SHP77 (cell line): ENCODE results near the gene AGPAT4.

Source experiments
- DNase-seq, 2 experiments: peaks; one replicate each; lab custom pipeline; 2025; lab: John Stamatoyannopoulos, UW

The AGPAT4 gene

DNA sequence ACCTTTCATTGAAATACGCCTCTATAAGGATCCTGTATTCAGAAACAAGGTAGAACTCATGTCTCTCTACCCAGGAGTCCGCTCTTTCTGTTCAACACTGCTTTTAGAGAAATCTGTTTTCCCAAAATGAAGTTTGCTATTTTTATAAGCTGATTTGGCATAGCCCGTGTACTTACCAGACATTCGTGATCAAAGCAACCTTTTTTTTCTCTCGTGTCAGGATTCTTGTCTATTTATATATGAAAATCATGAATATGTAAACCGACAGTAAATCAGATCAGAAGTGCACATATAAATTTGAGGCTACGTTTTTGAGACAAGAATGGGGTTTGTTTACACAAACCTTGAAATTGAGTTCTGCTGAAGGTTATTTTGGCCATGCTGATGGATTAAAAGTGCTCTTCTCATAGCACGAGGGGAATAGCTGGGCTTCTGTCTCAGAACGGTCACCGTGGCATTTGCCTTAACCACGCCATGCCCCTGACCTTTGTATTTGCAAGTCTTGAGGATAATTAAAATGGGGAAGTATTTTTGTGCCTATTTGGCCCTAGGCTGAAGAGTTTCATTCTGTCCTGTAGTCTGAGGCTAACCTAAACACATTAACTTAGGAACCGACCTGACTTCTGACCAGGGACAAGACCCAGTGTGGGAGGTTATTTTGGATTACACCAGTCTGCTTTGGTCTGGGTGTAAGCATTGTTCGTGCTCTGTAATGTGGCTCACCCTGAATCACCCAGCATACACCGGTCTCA lies 163.7 kb downstream of the AGPAT4 start:
- DNase-seq, result no peak

DNA sequence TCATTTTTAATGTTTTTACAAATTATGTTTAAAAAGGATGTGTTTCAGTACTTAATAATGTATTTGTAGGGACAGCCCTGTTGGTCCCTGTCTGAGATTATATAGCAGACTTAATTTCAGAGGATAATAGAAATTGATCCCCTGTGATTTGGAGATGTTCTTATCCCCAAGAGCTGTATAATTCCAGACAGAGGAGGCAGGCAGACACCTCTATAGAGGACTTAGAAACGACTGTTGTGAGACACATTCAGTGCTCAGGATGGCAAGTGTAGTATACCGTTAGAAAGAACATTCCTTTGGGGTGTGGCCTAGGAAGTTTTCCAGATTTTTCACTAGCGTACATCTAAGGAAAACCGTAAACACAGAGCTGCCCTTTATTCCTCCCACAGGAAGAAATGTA lies 164.5 kb downstream of the AGPAT4 start:
- DNase-seq, result no peak

DNA sequence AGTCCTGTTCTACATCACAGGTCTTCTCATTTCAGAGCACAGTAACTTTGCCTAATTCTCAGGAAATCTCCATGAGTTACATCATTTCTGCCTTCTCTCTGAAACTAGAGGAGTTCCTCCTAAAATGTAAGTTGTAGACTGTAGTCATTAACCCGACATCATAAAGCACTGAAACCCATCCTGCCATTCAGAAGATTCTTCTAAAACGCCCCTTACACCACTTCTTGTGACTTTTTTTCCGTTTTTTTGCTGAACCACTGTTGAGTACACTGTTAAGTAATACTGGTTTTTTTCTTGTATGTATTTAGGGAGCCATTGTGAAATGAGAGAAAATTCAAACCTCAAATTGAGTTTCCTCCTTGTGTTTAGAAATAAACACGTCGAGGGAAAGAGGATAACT lies 164.9 kb downstream of the AGPAT4 start:
- no peak for DNase-seq

DNA sequence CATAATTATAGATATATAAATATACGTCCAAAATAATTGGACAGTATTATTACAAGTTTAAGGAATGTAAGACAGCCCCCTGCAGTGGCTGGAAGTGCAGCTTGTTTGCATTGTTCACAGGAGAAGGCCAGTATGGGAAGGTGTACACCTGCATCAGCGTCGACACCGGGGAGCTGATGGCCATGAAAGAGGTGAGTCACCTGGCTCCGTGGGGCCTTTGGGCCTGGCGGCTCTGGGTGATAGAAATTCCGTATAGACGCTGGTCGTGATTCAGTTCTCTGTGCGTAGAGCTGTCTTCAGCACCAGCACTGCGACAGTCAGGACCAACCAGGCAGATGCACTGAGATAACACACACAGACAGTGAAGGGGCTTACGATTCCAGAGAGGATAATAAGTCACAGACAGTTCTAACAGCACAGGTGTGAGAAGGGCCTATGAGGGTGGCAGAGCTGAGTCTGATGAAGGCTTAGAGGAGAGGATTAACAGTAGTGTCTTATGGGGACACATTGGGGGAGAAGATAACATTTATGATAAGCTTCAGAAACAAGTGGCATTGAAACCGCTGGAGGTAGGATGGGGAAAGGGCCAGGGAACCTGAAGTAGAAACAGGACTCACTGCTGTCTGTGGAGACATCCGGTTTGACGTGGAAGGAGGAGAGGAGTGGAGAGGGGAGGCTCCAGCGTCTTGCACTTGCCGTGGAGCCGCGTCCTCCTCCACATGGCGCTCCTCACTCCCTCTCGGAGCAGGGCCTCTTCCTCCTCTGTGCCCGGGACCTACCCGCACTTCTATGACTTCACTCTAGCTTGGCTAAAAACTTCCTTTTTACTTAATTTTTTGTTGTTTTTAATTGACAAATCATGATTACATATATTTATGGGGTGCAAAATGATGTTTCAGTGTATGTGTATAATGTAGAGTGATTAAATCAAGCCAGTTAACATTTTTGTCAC lies 165.8 kb downstream of the AGPAT4 start:
- DNase-seq, result no peak

DNA sequence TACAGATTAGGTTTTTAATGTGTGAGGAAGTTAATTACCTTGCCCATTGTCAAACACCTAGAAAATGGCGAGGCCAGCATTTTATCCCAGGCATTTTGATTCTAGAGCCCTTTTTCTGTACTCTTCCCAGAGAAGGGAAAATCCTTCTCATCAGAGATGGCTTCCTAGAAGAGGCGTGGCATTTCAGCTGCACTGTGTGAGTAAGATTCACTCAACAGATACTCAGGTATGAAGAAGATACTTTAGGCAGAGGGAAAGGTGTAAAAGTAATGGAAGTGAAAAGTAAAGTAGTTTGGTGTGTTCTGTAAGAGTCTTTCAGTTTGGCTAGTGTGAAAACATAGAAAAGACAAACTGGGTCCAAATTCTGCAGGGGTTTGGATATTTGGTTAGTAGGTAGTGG lies 168.5 kb downstream of the AGPAT4 start:
- no peak for DNase-seq

DNA sequence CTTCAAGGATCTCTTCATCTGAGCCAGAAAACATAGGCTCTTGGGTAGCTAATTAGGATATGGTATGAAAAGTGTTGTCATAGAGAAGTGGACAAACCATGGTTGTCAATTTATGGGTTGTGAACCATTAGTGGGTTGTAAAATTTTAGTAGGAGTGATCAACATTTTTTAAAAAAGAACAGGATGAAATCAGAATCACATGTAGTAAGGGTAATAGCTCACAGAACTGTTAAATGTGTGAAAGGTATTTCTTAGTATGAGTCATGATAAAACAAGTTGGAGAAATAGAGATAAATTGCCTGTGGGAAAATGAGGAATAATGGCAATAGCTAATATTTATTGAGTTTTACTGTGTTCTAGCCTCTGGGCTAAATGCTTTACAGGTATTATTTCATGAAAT lies 168.9 kb downstream of the AGPAT4 start:
- DNase-seq, result no peak

DNA sequence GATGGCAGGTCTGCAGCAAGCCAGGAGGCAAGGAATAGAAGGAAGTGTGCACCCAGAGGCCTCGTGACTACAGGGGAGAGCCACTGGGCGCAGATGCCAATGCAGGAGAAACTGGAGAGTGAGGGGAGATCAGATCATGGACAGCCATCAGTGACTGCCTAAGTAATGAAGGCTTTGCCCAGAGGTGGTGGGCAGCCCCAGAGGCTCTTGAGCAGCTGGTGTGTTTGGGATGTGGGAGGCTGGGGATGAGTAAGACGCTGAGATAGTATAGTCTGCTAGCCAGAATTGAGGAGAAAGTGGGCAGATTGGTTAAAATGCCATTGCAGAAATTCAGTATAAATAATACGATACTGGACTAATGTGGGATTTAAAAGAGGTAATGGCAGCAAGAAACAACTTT lies 170.4 kb downstream of the AGPAT4 start:
- DNase-seq, result no peak

DNA sequence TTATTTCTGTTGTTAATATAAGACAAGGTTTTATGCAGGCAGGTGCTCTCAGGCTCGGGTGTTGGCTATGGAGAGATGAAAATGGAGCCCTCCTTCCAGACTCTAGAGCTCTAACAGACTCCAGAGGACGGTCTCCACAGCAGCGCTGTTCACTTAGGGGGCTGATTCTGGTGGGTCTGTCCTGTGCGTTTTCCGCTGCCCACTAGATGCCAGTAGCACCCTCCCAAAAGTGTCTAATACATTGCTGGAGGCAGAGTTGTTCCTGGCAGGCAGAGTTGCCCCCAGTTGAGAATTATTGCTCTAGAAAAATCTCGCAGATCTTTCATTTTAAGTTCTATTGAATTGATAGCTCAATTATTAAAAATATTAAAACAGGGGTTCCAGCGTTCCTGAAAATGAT lies 172.3 kb downstream of the AGPAT4 start:
- no peak for DNase-seq

DNA sequence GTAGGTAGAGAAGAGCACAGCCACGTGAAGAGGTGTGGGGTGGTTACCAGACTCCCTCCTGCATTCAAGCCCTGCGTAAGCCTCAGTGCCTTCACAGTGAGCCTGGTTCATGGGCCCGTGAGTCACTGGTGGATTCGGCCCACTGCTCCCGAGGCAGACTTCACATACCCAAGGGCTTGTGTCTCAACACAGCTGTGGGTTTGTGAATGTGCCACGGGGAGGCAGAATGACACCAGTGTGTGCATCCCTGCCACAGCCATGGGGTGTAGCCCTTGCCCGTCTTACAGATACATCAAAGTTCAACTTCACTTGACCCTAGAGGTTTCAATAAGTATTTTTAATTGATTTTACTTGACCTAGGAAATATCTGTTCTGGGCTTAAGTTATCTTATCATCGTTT lies 173.8 kb downstream of the AGPAT4 start:
- no peak for DNase-seq

DNA sequence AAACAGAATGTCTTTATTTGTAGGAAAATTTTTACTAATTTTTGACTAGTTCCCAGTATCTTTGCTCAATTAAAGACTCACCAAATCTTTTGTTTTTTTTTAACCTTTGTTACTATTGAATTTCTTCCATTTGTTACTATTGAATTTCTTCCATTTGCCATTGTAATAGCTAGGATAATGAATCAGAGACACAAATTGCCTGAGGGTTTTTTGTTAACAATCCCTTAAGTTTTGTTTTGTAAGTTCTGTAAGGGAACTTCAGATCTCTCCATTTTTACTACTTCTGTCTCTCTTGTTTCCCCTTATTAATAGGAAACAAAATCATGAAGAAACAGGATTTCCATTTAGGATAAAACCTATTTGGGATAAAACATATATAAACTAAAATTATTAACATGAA lies 177.9 kb downstream of the AGPAT4 start:
- DNase-seq, result no peak

DNA sequence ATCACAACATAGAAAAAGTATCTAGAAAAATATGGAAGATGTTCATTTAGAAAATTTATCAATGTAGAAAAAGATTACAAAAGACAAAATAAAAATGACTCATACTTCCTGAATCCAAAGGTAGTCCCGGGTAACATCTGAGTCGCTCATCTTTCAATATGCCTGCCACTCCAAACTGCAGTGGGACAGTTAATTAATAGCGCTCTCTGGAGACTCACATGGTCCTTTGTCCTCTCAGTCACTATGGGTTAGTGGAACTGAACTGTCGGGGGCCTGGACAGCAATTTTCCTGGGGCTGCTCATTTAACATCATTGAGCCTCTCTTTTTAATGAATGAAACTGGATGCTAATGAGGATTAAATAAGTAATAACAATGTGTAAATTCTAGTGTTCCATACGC lies 178.9 kb downstream of the AGPAT4 start:
- DNase-seq, result no peak

DNA sequence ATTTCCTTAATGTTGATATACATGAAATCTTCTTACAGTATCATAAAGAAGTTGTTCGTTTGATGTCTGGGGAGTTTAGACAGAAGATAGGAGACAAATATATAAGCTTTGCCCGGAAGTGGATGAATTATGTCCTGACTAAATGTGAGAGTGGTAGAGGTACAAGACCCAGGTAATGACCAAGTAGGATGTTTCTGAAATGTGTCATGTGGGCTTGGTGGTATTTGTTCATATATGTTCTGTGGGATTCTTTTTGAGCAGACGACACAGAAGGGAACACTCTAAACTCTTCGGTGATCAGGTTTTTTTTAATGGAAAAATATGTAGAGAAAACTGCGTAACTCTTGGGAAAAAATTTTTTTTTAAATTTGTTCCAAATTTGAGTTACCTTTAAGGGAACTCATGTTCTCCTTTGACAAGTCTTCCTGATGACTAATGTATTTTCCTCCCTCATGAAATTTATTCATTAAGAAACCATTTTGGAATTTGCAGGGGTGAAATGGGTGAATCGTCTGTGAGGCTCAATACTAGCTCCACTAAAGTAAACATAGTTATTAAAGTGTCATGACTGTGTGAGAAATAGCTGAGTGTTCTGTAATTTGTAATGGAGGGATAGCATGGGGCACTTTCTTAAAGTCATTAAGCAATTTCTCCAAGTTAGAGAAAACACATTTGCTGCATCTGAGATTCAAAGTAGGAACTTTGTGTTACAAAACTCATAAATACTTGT lies 181.7 kb downstream of the AGPAT4 start:
- no peak for DNase-seq

DNA sequence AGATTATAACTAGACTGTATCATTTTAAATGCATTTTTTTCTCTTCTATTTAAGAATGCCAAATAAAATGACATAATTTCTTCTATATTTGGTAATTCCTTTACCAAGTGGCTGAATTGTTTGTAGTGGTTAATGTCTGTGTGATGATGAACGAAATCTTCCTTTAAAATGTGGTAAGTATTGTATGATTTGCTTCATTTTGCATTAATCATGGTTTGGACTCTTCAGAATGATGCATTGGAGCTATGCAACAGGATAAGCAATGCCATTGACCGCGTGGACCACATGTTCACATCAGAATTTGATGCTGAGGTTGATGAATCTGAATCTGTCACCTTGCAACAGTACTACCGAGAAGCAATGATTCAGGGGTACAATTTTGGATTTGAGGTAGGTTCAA lies 182.7 kb downstream of the AGPAT4 start:
- no peak for DNase-seq

DNA sequence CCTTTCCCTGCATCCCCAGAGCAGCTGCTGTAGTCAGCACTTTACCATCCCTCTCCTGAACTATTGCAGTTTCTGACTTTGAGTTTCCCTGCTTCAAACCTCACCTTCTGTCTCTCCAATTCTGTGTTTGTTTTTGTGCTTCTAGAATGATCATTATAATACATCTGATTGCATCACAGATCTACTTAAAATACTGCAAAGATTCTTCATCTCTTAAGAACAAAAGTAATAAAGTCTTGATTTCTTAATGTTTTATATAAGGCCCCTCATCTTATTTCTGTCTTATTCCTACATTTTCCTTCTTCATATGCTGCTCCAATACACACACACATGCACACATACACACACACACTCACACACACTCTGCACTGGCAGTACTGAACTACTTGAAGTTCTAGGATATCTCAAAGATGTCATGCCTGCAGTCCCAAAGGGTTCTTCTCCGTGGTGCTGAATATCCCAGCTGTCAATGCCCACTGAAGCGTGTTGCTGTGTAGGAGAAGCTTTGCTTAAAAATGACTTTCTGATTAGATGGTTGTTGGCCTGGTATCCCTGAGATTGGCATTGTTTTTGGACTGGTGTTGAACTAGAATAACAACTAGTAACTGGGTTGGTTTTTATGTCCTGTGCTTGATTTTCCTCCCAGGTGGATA lies 185.1 kb downstream of the AGPAT4 start:
- no peak for DNase-seq

DNA sequence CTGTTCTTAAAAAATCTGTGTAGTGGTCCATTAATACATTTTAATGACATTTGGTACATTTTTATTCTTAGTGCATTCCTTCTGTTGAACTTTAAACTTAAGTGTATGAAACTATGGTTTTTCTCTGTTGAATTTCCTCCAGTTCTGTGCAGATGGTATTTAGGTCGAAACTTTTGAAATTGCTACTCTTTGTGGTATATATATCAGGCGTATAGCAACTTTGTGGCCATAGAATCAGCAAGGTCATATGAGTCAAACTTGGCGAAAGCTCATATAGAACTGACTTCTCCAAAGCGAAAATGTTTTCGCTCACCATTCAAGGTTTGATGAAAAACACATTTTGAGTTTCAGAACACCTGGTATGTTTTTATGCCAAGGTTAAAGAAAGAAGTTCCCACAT lies 188.6 kb downstream of the AGPAT4 start:
- no peak for DNase-seq

DNA sequence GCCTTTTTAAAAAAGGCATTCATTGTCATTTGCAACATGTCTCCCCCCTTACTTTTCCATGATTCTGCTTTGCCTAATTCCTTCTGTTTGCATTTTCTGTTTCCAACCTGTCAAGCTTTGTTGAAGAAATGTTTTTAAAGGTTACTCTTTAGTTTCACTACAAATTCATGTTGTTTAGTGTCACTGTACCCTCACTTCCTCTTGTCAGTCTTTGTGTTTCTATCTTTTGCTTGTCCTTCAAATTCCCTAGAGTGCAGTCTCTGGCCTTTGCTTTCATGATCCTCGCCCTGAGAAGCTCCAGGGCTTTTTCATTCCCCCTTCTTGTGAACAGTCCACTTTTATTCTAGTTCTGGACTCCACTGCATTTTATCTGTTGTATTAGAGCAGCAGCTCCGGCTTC lies 191.6 kb downstream of the AGPAT4 start:
- no peak for DNase-seq

DNA sequence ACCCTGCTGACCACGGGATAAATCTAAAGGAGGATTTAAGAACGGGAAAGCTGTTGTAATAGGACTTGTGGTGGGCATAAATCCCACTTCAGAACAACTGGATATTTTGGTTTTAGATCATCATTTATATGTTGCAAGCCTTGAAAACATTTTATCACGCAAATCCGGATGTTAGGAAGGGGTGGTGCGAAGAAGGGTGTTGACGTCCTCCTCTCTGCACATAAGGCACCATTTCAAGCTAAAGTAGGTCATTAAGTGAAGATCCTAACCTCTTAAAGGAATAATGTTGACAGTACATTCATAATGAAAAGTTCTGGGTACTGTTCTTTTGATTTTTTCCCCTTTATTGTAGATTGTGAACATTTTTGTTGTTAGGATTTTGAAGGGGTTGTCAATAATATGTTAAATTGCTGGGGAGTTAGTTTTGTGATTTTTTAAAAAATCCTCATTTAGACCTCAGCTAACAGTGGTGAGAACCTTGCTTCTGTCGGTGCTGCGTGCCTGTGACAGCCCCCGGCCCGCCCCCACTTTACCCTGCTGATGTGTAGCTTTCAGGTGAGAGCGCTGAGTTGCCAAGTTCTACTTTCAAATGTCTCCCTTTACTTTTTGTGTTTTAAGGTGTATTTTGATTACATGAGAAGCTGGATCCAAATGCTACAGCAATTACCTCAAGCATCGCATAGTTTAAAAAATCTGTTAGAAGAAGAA lies 193.4 kb downstream of the AGPAT4 start:
- no peak for DNase-seq
